ENCODE data around the gene PMM1. TPM values are rescaled to one million over a fixed set of nuclear protein-coding genes. Genes with fewer than 3 reads are reported as not detected.
A peak's percentile ranks its signal among the peaks of the same experiment; 100 is the strongest.

PMM1 gene
- total RNA-seq, 4 donors from 2014 or later: 39.3 to 168 (median 73.1) TPM

DNA sequence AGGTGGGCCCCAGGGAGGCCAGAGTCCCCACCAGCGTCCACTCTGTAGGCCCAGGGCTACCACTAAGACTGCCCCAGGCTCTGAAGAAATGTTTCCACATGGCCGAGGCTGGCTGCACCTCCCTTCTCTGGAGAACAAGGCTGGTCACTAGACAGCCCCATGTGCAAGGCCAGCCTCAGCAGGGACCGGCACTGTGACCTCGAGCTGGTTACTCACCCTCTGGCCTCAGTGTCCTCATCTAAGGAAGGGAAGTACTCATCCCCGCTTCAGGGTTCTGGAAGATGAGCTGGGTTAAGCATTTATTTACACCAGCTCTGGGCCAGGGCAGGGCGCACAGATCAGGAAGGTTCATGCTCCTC lies 9.7 kb downstream of the PMM1 start:
- TF ChIP-seq, protein P1, sequence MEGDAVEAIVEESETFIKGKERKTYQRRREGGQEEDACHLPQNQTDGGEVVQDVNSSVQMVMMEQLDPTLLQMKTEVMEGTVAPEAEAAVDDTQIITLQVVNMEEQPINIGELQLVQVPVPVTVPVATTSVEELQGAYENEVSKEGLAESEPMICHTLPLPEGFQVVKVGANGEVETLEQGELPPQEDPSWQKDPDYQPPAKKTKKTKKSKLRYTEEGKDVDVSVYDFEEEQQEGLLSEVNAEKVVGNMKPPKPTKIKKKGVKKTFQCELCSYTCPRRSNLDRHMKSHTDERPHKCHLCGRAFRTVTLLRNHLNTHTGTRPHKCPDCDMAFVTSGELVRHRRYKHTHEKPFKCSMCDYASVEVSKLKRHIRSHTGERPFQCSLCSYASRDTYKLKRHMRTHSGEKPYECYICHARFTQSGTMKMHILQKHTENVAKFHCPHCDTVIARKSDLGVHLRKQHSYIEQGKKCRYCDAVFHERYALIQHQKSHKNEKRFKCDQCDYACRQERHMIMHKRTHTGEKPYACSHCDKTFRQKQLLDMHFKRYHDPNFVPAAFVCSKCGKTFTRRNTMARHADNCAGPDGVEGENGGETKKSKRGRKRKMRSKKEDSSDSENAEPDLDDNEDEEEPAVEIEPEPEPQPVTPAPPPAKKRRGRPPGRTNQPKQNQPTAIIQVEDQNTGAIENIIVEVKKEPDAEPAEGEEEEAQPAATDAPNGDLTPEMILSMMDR (IDR thresholded peaks at IDR 0.05): no peak
- ATAC-seq (ENCODE audit: low FRiP score): no peak
- DNase-seq (ENCODE audit: low spot score): no peak

DNA sequence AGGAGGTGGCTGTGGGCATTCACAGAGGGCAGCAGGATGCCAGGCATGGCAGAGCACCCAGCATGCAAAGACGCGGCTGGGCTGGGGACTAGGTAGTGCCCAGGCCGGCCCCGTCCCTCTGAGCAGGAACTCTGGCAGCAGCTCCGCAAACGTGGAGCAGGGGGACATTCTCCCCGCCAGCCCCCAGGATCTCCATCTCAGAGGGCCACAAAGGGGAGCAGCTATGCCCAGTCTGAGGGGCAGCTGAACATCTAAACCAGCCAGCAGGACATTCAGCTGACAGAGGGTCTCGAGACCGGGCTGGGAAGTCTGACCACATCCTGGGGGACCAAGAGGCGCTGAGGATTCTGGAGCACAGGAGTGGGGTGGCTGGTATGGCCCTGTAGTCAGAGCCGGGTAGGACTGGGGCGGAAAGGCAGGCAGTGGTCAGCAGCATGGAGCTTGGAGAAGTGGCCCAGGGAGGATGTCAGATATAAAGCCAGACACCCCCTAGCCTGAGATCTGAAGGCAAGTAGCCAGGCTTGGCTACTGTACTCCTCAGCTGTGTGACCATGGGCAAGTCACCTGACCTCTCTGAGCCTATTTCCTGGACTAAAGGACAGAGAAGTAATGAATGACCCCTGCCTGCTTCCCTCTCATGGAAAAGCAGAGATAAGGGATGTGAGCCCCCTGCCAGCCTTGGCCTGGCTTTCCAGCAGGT lies 10.2 kb downstream of the PMM1 start:
- TF ChIP-seq, protein P1 (IDR thresholded peaks at IDR 0.05): no peak
- no peak for ATAC-seq (ENCODE audit: low FRiP score)
- no peak for DNase-seq (ENCODE audit: low spot score)

DNA sequence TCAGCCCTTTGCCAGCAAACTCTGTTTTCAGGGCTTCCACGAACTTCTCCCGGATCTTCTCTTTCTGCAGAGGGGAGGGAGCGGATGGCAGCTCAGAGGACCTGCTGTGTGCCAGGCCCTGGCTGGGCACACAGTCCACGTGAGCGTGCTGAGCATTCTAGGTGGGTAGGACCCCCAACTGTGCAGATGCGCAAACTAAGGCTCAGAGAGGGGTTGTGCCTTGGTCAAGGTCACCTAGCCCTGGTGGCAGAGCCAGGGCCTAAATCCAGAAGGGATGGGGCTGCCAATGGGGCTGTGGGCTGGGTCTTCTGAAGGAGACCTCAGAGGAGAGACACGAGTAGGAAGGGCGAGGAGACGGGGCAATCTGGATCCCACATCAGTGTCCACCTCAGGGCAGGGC lies 10.8 kb downstream of the PMM1 start:
- ATAC-seq (ENCODE audit: low FRiP score): no peak
- DNase-seq (ENCODE audit: low spot score): no peak
- TF ChIP-seq, protein P1 (IDR thresholded peaks at IDR 0.05): no peak

DNA sequence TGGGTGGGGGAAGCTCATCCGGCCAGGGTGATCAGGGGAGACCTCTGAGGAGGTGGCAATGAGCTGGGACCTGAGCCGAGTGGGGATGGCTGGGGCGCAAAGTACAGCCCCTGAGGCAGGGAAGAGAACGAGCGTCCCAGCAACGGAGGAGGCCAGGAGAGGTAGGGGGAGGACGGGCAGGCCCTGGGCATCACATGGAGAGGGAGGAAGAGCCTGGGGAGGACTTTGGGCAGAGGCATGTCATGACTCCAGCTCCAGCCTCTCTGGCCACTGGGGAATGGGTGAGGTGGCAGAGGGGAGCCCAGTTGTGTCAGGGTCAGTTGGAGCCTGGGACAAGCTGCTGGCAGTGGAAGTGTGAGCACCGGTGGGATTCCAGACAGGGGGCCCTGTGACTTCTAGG lies 11.5 kb downstream of the PMM1 start:
- DNase-seq (ENCODE audit: low spot score) (no peak), ATAC-seq (ENCODE audit: low FRiP score) (no peak)
- TF ChIP-seq, protein P1 (IDR thresholded peaks at IDR 0.05): no peak

DNA sequence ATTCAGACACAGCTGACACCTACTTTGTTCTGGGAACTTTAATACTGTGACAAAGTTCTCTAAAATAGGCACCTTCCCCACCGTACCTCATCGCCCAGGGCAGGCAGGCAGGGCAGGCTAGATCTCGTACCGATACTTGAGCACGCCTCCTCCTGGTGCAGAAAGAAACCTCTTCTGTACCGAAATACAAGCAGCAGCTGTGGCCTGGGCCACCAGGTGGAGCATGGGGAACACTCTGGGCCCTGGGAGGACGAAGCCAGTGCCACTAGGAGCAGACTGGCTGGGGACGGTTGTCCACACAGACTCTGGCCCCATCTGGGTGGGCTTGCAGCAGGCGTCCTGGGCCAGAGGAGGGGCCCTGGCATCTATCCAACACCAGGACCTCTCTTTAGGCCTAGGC lies 12.8 kb downstream of the PMM1 start:
- ATAC-seq (ENCODE audit: low FRiP score) (no peak), DNase-seq (ENCODE audit: low spot score) (no peak)
- TF ChIP-seq, protein P1 (IDR thresholded peaks at IDR 0.05): no peak

DNA sequence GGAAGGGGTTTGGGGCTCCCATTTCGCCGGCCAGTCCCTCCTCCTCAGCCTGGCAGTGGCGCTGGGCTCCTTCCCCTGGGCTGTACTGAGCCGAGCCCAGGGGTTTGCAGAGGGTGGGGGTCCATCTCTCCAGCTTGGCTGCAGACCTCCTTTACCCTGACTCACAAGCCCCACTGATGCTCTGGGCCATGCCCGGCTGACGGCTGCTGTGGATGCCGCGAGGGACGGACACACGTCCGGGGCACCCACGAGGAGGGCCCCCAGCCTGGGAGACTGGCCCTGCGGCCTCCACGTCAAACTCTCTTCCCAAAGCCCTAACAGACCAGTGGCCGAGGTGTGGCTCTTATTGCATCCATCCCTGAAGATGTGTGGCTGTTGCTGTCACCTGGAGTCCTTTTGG lies 14.1 kb downstream of the PMM1 start:
- no peak for ATAC-seq (ENCODE audit: low FRiP score)
- TF ChIP-seq, protein P1 (IDR thresholded peaks at IDR 0.05): no peak
- DNase-seq (ENCODE audit: low spot score): no peak

DNA sequence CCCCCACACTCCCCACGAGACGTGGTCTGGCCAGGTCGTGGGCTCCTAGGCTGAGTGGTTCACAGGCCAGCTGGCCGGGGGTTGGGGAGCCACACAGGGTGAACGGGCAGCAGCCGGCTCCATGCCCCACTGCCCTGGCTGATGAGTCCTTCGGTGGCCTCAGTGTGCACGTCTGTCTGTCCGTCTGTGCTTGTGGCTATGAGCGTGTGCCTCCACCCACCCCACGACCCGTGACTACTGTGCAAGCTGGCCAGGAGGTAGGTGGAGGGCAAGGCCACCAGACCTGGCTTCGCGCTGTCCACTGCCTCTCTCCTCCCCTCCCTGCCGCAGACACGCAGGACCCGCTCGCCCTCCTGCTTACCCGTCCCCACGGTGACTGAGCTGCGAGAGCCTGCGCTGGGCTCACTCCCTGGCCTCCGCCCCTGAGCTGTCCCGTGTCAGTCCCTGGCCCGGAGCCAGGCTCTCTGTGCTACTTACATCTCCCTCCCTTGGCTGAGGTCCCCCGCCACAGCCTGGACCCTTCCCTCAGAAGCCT lies 14.7 kb downstream of the PMM1 start:
- DNase-seq (ENCODE audit: low spot score) (no peak), ATAC-seq (ENCODE audit: low FRiP score) (peak; percentile 13)
- TF ChIP-seq, protein P1 (IDR thresholded peaks at IDR 0.05): no peak
